ENCODE measurements around the gene NKX1-1.

NKX1-1 gene

DNA sequence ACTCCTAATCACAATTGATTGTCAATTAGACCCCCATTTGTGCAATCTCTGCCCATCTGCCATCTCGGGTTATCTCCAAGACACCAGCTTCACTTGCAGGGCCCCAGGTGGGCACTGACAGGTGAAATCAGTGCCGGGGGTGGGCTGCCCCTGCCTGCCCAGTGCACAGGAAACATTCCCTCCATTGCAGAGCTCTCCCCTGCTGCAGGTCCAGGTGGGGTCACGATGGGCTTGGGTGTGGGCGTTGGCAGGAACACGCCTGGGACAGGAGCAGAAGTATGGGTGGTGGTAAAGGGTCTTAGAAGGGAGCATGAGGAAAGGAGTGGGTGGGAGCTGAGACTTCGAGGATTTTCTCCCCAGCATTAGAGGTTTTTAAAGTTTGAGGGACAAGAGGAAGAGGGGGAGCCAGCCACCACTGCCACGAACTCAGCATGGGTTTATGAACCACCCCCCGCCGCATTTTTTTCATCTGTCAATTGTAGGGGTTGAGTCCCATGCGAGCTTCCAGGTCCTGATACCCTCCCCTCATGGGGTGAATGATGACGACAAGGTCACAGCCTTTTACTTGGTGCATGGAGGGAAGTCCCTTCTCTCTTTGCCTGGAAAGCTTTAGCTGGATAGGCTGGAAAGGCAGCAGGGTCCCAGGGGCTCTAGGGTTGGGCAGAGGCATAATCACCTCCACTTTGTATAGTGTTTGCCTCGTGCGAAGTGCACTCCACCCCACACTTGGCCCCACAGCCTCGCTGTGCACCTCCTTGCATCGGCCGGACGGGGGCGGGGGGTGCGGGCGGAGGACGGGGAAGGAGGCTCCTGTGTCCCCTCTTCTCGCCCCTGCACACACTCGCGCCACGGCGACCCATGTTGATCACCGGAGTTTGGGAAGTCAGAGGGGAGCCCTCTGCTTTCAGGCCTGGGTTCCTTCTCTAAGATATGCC lies 3.5 kb upstream of the NKX1-1 start:
- Histone ChIP-seq H3K27me3 (ENCODE audit: control insufficient read depth in 2 of 2, insufficient read depth in 2 of 2, low read length in 2 of 2) (peaks cover 17 to 29% of the 10 kb centered on the region in 2 donors), H3K9me3 (ENCODE audit: control insufficient read depth in 2 of 2, low read length in 2 of 2) (no peaks in the 10 kb centered on the region), H3K4me1 (ENCODE audit: control insufficient read depth in 2 of 2, insufficient read depth in 2 of 2, low read length in 2 of 2) (no peaks in the 10 kb centered on the region), H3K36me3 (ENCODE audit: control insufficient read depth in 2 of 2, insufficient read depth in 2 of 2, low read length in 2 of 2) (no peaks in the 10 kb centered on the region), H3K4me3 (ENCODE audit: low read length in 2 of 2) (no peak overlapping the region), H3K27ac (ENCODE audit: low read depth in 2 of 2, low read length in 2 of 2) (no peak overlapping the region), H3K9ac (ENCODE audit: low read depth in 1 of 2, low read length in 2 of 2) (no peak overlapping the region)

DNA sequence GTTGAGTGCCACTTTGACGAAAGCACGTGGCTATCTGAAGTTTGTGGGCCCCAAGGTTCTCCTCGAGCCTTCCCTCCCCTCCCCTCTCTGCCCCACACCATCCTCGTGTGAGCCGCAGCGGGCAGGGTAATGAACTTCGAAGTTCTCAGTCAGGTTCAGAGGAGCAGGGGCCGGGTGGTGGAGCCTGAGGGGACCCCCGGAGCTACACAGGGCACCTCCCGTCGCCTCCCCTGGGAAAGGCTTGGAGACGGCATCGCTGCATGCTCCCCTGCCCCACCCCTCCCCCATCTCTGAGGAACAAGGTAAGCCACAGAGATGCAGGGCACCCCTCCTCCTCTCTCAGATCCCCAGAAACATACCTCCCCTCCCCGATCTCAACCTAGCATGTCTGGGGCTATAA lies 2.8 kb upstream of the NKX1-1 start:
- Histone ChIP-seq H3K27me3 (ENCODE audit: control insufficient read depth in 2 of 2, insufficient read depth in 2 of 2, low read length in 2 of 2) (peaks cover 19 to 29% of the 10 kb centered on the region in 2 donors), H3K4me3 (ENCODE audit: low read length in 2 of 2) (no peak overlapping the region), H3K4me1 (ENCODE audit: control insufficient read depth in 2 of 2, insufficient read depth in 2 of 2, low read length in 2 of 2) (no peaks in the 10 kb centered on the region), H3K9me3 (ENCODE audit: control insufficient read depth in 2 of 2, low read length in 2 of 2) (no peaks in the 10 kb centered on the region), H3K9ac (ENCODE audit: low read depth in 1 of 2, low read length in 2 of 2) (no peak overlapping the region), H3K27ac (ENCODE audit: low read depth in 2 of 2, low read length in 2 of 2) (no peak overlapping the region), H3K36me3 (ENCODE audit: control insufficient read depth in 2 of 2, insufficient read depth in 2 of 2, low read length in 2 of 2) (no peaks in the 10 kb centered on the region)

DNA sequence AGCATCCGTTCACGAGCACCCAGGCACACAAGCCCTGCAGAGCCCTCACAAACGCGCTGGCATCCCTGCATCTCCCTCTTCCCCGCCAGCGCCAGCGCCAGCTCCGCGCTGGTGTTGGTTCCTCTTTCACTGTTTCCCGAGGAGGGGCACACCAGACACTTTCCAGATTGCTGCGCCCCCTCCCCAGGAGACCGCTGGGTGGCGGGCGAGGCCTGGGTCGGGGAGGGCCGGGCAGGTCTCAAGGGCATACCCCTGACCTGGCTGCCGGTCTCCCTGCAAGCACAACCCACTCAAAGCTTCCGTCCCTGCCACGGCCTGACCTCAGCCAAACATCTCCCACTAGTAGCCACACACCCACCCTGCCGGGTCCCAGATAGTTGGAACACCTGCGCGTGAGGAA lies 2.2 kb upstream of the NKX1-1 start:
- Histone ChIP-seq H3K27ac (ENCODE audit: low read depth in 2 of 2, low read length in 2 of 2) (no peak overlapping the region), H3K36me3 (ENCODE audit: control insufficient read depth in 2 of 2, insufficient read depth in 2 of 2, low read length in 2 of 2) (no peaks in the 10 kb centered on the region), H3K9me3 (ENCODE audit: control insufficient read depth in 2 of 2, low read length in 2 of 2) (no peaks in the 10 kb centered on the region), H3K9ac (ENCODE audit: low read depth in 1 of 2, low read length in 2 of 2) (no peak overlapping the region), H3K4me1 (ENCODE audit: control insufficient read depth in 2 of 2, insufficient read depth in 2 of 2, low read length in 2 of 2) (no peaks in the 10 kb centered on the region), H3K27me3 (ENCODE audit: control insufficient read depth in 2 of 2, insufficient read depth in 2 of 2, low read length in 2 of 2) (peaks cover 19 to 27% of the 10 kb centered on the region in 2 donors), H3K4me3 (ENCODE audit: low read length in 2 of 2) (no peak overlapping the region)

DNA sequence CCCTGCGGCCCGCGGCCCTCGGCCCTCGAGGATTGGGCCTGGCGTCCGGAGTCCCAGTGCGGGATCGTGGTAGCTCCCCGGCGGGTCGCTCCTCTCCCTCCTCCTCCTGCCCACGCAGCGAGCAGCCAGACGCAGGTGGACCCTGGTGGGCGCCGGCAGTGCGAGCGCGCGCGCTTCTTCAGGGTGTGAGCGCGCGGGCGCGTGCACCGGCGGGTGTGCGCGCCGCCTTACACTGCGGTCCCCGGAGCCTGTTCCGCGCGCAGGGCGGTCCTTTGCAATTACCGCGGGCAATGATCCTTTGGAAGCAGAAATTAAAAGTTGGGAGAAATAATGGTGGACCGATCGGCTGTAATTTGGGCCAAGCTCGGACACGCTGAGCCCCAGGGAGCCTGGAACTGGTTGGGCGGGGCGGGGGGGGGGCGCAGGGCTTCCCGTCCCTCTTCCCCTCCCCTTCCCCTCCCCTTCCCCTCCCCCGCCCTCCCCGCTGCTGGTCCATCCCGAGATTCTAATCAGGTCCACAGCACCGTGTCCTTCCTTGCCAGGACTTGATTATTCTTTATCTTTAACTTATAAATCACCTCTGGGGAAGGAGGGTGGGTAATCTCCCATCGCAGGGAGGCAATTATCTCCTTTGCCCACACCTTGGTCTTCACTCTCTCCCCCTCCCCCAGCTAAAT lies 1.6 kb upstream of the NKX1-1 start:
- Histone ChIP-seq H3K4me1 (ENCODE audit: control insufficient read depth in 2 of 2, insufficient read depth in 2 of 2, low read length in 2 of 2) (no peaks in the 10 kb centered on the region), H3K9ac (ENCODE audit: low read depth in 1 of 2, low read length in 2 of 2) (no peak overlapping the region), H3K4me3 (ENCODE audit: low read length in 2 of 2) (no peak overlapping the region), H3K27me3 (ENCODE audit: control insufficient read depth in 2 of 2, insufficient read depth in 2 of 2, low read length in 2 of 2) (peaks cover 14 to 24% of the 10 kb centered on the region in 2 donors), H3K36me3 (ENCODE audit: control insufficient read depth in 2 of 2, insufficient read depth in 2 of 2, low read length in 2 of 2) (no peaks in the 10 kb centered on the region), H3K27ac (ENCODE audit: low read depth in 2 of 2, low read length in 2 of 2) (no peak overlapping the region), H3K9me3 (ENCODE audit: control insufficient read depth in 2 of 2, low read length in 2 of 2) (no peaks in the 10 kb centered on the region)

DNA sequence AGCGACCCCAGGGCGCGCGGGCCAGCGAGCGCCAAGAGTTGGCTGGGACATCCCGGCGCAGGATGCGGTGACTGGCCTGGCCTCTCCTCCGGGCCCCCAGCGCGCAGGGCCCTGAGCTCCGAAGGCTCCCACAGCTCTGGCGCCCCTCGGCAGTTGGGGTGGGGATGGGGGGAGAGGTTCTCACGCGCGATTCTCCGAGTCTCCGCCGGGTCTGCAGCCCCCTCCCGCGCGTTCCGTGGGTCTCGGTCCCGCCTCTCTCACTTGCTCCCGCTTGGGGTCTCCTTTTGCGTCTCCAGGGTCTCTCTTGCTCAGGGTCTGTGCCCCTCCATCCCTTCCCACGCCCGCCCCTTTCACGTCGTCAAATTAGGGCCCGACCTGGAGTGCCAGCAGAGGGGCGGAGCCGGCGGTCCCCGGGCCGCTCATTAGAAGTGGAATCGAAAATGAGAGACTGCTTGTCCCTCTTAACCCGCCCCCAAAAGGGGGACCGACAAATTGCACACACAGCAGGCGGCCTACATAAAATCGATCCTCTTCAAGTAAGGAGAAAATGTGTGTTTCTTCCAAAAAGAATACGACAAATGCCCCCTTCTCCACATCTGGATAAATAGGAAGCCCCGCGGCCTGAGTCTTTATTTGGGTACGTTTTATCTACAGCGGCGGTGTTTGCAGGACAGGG lies 877 bp upstream of the NKX1-1 start:
- Histone ChIP-seq H3K9ac (ENCODE audit: low read depth in 1 of 2, low read length in 2 of 2) (no peak overlapping the region), H3K4me1 (ENCODE audit: control insufficient read depth in 2 of 2, insufficient read depth in 2 of 2, low read length in 2 of 2) (no peaks in the 10 kb centered on the region), H3K27ac (ENCODE audit: low read depth in 2 of 2, low read length in 2 of 2) (no peak overlapping the region), H3K4me3 (ENCODE audit: low read length in 2 of 2) (no peak overlapping the region), H3K36me3 (ENCODE audit: control insufficient read depth in 2 of 2, insufficient read depth in 2 of 2, low read length in 2 of 2) (no peaks in the 10 kb centered on the region), H3K27me3 (ENCODE audit: control insufficient read depth in 2 of 2, insufficient read depth in 2 of 2, low read length in 2 of 2) (peaks cover 15 to 26% of the 10 kb centered on the region in 2 donors), H3K9me3 (ENCODE audit: control insufficient read depth in 2 of 2, low read length in 2 of 2) (no peaks in the 10 kb centered on the region)

DNA sequence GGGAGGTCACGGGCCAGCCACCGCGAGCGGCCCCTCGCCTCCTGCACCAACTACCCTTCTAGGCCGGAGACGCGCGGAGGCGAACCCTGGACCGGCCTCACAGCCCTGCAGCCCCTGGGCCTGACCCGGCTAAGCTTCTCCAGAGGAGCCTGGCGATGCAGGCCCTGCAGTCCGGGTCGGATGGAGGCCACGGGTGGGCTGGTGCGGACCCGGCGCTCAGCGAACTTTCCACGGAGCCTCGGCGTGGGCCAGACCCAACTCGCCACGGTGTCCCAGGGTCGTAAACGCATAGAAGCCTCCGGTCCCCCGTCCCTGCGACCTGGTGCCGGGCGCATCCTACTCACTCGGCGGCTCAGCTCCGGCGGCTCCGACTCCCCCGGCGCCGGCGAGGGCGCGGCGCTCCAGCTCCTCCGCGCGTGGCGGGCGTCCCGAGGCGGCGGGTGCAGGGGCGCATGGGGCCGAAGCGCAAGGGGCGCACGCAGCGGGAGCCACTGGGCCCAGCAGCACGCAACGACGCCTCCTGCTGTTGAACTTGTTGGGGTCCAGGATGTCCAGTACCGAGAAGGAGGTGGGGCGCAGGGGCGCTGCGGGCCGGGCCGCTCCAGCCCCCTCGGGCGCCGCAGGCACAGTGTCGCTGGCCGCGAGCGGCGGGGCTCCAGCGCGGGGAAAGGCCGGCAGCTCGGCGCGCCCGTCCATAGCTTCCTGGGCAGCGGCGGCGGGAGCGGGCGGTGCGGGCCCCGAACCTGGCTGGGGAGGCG lies 427 bp downstream of the NKX1-1 start:
- Histone ChIP-seq H3K27ac (ENCODE audit: low read depth in 2 of 2, low read length in 2 of 2) (no peak overlapping the region), H3K4me1 (ENCODE audit: control insufficient read depth in 2 of 2, insufficient read depth in 2 of 2, low read length in 2 of 2) (no peaks in the 10 kb centered on the region), H3K27me3 (ENCODE audit: control insufficient read depth in 2 of 2, insufficient read depth in 2 of 2, low read length in 2 of 2) (peaks cover 21 to 27% of the 10 kb centered on the region in 2 donors), H3K36me3 (ENCODE audit: control insufficient read depth in 2 of 2, insufficient read depth in 2 of 2, low read length in 2 of 2) (no peaks in the 10 kb centered on the region), H3K4me3 (ENCODE audit: low read length in 2 of 2) (no peak overlapping the region), H3K9me3 (ENCODE audit: control insufficient read depth in 2 of 2, low read length in 2 of 2) (no peaks in the 10 kb centered on the region), H3K9ac (ENCODE audit: low read depth in 1 of 2, low read length in 2 of 2) (no peak overlapping the region)

DNA sequence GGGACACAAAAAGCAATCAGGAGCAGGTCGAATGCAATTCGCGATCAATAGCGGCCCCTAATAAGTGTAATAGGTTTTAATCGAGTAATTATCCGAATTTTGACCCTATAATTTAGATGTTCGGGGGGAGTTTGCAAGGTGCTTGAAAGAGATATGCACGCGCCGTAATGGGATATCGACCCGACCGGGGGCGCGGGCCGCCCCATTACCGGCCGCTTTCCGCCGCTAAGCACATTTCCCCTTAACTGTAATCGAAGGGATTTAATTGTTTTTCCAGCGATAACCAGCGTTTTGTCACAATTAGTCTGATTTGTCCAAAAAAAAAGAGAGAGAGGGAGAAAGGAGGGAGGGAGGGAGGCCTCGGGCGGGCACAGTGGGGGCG lies 997 bp downstream of the NKX1-1 start:
- no peak overlapping the region for H3K4me3 ChIP-seq (ENCODE audit: low read length in 2 of 2)
- peaks cover 21 to 30% of the 10 kb centered on the region in 2 donors for H3K27me3 ChIP-seq (ENCODE audit: control insufficient read depth in 2 of 2, insufficient read depth in 2 of 2, low read length in 2 of 2)
- H3K9me3 ChIP-seq (ENCODE audit: control insufficient read depth in 2 of 2, low read length in 2 of 2) = no peaks in the 10 kb centered on the region
- no peaks in the 10 kb centered on the region for H3K4me1 ChIP-seq (ENCODE audit: control insufficient read depth in 2 of 2, insufficient read depth in 2 of 2, low read length in 2 of 2)
- no peak overlapping the region for H3K27ac ChIP-seq (ENCODE audit: low read depth in 2 of 2, low read length in 2 of 2)
- no peak overlapping the region for H3K9ac ChIP-seq (ENCODE audit: low read depth in 1 of 2, low read length in 2 of 2)
- H3K36me3 ChIP-seq (ENCODE audit: control insufficient read depth in 2 of 2, insufficient read depth in 2 of 2, low read length in 2 of 2) = no peaks in the 10 kb centered on the region

DNA sequence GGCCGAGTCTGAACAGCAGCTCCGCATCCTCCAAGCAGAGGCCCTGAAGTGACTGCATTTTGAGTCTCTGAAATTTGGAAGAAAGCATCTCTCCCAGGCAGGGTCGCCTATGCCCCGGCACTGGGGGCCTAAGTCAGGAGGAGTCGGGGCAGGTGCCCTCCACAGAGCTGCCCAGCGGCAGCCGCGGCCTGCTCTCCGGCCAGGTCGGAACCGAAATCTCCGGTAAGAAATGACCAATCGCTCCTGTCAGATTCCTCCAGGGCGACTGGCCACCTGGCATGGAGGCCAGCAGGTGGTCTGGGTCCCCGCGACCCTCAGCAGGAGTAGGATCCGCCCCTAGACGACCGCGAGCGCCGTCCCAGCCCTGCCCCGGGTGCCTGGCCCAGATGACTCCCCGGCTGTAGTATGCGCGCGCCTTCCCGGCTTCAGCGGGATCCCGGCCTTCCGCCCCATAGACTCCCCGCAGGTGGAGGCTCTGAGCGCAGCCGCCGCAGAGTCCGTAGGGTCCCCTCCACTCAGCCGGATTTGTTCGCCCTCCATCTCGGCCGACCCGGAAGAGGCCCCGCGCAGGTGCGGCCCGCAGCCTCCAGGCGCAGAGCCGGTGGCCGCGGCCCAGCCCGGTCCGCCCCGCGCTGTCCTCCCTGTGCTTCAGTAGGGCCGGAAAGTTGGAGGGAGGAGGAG lies 1.5 kb downstream of the NKX1-1 start:
- peaks cover 21 to 29% of the 10 kb centered on the region in 2 donors for H3K27me3 ChIP-seq (ENCODE audit: control insufficient read depth in 2 of 2, insufficient read depth in 2 of 2, low read length in 2 of 2)
- no peaks in the 10 kb centered on the region for H3K9me3 ChIP-seq (ENCODE audit: control insufficient read depth in 2 of 2, low read length in 2 of 2)
- H3K27ac ChIP-seq (ENCODE audit: low read depth in 2 of 2, low read length in 2 of 2) = no peak overlapping the region
- H3K36me3 ChIP-seq (ENCODE audit: control insufficient read depth in 2 of 2, insufficient read depth in 2 of 2, low read length in 2 of 2) = no peaks in the 10 kb centered on the region
- no peak overlapping the region for H3K4me3 ChIP-seq (ENCODE audit: low read length in 2 of 2)
- no peak overlapping the region for H3K9ac ChIP-seq (ENCODE audit: low read depth in 1 of 2, low read length in 2 of 2)
- H3K4me1 ChIP-seq (ENCODE audit: control insufficient read depth in 2 of 2, insufficient read depth in 2 of 2, low read length in 2 of 2) = no peaks in the 10 kb centered on the region
